GM19395 (cell line): ENCODE measurements around the gene ADAMTS5.

ENCODE experiments used
- ATAC-seq: cut with Tn5 transposase; IDR thresholded peaks from one replicate; pipeline ENCODE4 v1.9.1; 2021; ENCODE audit warnings: mild to moderate bottlenecking, moderate library complexity; ENCODE audit not compliant: unreplicated experiment

ADAMTS5 gene

GRCh38 chr21:26949830-26950229 is 17.1 kb downstream of the ADAMTS5 start:
- no peak for ATAC-seq

GRCh38 chr21:26948194-26948593 is 18.7 kb downstream of the ADAMTS5 start:
- ATAC-seq, result no peak

GRCh38 chr21:26946744-26947446 is 20.0 kb downstream of the ADAMTS5 start:
- no peak for ATAC-seq

- ATAC-seq, result no peak
Observed at GRCh38 chr21:26945916-26946675, 20.8 kb downstream of the ADAMTS5 start.

- no peak for ATAC-seq
Observed at GRCh38 chr21:26943921-26944320, 23.0 kb downstream of the ADAMTS5 start.

- no peak for ATAC-seq
Observed at GRCh38 chr21:26941421-26941820, 25.5 kb downstream of the ADAMTS5 start.

- no peak for ATAC-seq
Observed at GRCh38 chr21:26939601-26940111, 27.2 kb downstream of the ADAMTS5 start.

- ATAC-seq, result no peak
Observed at GRCh38 chr21:26936641-26937040, 30.2 kb downstream of the ADAMTS5 start.

- no peak for ATAC-seq
Observed at GRCh38 chr21:26935977-26936376, 30.9 kb downstream of the ADAMTS5 start.

GRCh38 chr21:26934383-26934782 is 32.5 kb downstream of the ADAMTS5 start:
- no peak for ATAC-seq

GRCh38 chr21:26933448-26933847 is 33.4 kb downstream of the ADAMTS5 start:
- ATAC-seq, result no peak

- ATAC-seq, result no peak
Observed at GRCh38 chr21:26925636-26926035, 41.3 kb downstream of the ADAMTS5 start.

GRCh38 chr21:26925122-26925521 is 41.8 kb downstream of the ADAMTS5 start:
- no peak for ATAC-seq

GRCh38 chr21:26923986-26924385 is 42.9 kb downstream of the ADAMTS5 start:
- ATAC-seq, result no peak

- ATAC-seq, result no peak
Observed at GRCh38 chr21:26920055-26920454, 46.8 kb downstream of the ADAMTS5 start.

GRCh38 chr21:26918323-26919079 is 48.4 kb downstream of the ADAMTS5 start:
- ATAC-seq, result no peak

- no peak for ATAC-seq
Observed at GRCh38 chr21:26916799-26917198, 50.1 kb downstream of the ADAMTS5 start.

- no peak for ATAC-seq
Observed at GRCh38 chr21:26914557-26914956, 52.3 kb downstream of the ADAMTS5 start.

- ATAC-seq, result no peak
Observed at GRCh38 chr21:26912466-26912865, 54.4 kb downstream of the ADAMTS5 start.

- ATAC-seq, result no peak
Observed at GRCh38 chr21:26909972-26910371, 56.9 kb downstream of the ADAMTS5 start.

GRCh38 chr21:26900980-26901379 is 65.9 kb downstream of the ADAMTS5 start:
- no peak for ATAC-seq
